ENCODE results near the gene EPHB2. TPM values are rescaled to one million over a fixed set of nuclear protein-coding genes. Genes with fewer than 3 reads are reported as not detected.

Gene EPHB2
- total RNA-seq, 1 experiment from 2014 or later: 4.3 TPM

- H3K36me3 ChIP-seq: no peaks in the 10 kb centered on the region
- no peaks in the 10 kb centered on the region for H3K27me3 ChIP-seq (replicated peaks)
- no peak overlapping the region for H3K4me3 ChIP-seq
- no peak for DNase-seq (ENCODE audit: low read depth in 1 of 2, low spot score in 2 of 2)
- H3K27ac ChIP-seq: no peak overlapping the region
- no peaks in the 10 kb centered on the region for H3K4me1 ChIP-seq (replicated peaks)
- H3K9me3 ChIP-seq (replicated peaks): no peaks in the 10 kb centered on the region
Observed at GRCh38 chr1:22815421-22816066, 104.9 kb downstream of the EPHB2 start.

DNA sequence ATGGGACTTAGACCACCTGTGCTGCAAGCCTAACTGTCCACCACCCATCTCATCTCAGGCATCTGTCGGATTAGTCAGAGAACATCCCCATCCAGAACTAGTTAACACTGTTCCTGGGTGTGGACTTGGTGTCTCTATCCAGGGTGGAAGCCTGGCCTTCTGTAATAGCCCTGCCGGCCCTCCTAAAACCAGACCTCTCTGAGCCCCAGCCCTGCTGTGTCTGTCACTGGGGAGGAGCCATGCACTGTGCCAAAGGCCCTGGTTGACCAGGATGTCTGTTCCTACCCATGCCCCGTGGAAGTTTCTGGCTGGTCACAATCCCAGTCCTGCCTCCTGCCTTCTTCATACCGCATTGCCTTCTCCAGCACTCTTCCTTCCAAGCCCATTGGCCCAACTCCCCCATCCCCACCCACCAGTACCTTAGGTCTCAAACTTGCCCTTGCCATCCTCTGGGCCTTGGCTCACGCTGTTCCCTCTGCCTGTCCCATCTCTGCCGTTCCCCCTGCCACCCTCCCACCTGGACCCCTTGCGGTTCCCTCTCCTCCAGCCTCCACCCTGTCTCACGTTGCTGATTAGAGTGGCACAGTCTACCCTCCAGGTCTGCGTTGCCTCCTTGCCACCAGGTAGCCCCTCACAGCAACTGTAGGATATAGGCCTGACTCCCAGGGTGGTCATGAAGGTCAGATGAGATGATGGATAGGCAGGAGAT is 105.6 kb downstream of the EPHB2 start:
- Histone ChIP-seq H3K27ac (no peak overlapping the region), H3K27me3 (replicated peaks) (no peaks in the 10 kb centered on the region)

DNA sequence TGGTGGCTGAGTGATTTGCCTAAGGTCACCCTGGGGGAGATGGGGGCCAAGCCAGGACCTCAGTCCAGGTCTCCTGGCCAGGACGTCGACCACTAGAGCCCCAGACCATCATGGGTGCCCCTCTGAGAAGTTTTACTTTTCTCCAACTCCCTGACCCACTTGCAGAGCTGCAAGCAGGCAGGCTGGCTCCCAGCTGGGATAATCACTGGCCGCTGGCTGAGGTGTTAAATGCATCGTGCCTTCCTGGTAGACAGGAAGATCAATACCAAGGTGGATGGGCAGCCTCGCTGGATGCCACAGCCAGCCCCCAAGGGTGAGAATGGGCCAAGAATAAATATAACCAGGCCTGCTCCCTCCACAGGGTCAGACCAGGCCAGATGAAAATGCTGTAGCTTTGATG is 106.2 kb downstream of the EPHB2 start:
- no peaks in the 10 kb centered on the region for H3K27me3 ChIP-seq (replicated peaks)
- no peak overlapping the region for H3K27ac ChIP-seq
- H3K9me3 ChIP-seq (replicated peaks): no peaks in the 10 kb centered on the region
- no peak overlapping the region for H3K4me3 ChIP-seq
- no peaks in the 10 kb centered on the region for H3K4me1 ChIP-seq (replicated peaks)
- H3K36me3 ChIP-seq: no peaks in the 10 kb centered on the region
- no peak for DNase-seq (ENCODE audit: low read depth in 1 of 2, low spot score in 2 of 2)

More for the DNA sequence above, 105.6 kb downstream of the EPHB2 start:
- Histone ChIP-seq H3K36me3 (no peaks in the 10 kb centered on the region), H3K9me3 (replicated peaks) (no peaks in the 10 kb centered on the region), H3K4me3 (no peak overlapping the region), H3K4me1 (replicated peaks) (no peaks in the 10 kb centered on the region)
- no peak for DNase-seq (ENCODE audit: low read depth in 1 of 2, low spot score in 2 of 2)

DNA sequence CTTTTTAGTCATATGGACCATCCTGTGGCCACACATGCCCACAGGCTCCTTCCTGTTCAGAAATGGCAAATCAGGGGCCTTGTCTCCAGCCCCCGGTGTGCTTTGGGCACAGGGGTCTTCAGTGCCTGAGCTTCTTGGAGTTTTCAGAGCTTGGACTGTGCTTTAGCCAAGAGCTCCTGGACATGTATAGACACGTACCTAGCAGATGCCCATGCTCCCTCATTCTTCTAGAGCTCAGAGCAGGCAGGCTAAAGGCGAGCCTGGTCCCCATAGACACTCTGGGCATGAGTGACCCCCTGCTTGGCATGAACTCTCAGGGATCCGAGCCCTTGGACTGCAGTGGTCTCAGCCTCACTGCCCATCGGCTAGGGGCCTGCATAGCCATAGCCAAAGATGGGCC is 106.8 kb downstream of the EPHB2 start:
- H3K36me3 ChIP-seq: no peaks in the 10 kb centered on the region
- no peak overlapping the region for H3K4me3 ChIP-seq
- no peaks in the 10 kb centered on the region for H3K9me3 ChIP-seq (replicated peaks)
- no peaks in the 10 kb centered on the region for H3K27me3 ChIP-seq (replicated peaks)
- H3K27ac ChIP-seq: no peak overlapping the region
- DNase-seq (ENCODE audit: low read depth in 1 of 2, low spot score in 2 of 2): no peak
- H3K4me1 ChIP-seq (replicated peaks): no peaks in the 10 kb centered on the region

- Histone ChIP-seq H3K4me1 (replicated peaks) (no peaks in the 10 kb centered on the region), H3K27ac (no peak overlapping the region), H3K27me3 (replicated peaks) (no peaks in the 10 kb centered on the region), H3K36me3 (no peaks in the 10 kb centered on the region), H3K4me3 (no peak overlapping the region), H3K9me3 (replicated peaks) (no peaks in the 10 kb centered on the region)
- no peak for DNase-seq (ENCODE audit: low read depth in 1 of 2, low spot score in 2 of 2)
Observed at GRCh38 chr1:22818061-22818770, 107.6 kb downstream of the EPHB2 start.

DNA sequence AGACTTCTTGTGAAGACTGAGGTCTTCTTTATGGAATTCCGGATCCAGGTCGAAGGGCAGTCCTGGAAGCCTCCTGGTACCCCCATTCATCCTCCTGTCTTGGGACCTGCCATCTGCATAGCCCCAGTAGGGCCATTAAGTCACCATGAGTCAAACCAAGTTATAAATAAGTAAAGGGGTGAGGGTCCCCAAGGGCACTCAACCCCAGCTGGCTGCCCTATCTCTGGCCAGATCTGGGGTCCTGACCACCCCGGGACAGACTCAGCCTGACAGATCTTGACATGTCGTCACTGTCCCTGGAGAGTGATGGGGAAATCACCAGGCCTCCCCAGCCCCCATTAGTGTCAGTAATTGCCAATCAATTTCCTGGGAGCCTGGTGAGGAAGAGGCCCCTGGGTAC is 108.7 kb downstream of the EPHB2 start:
- no peak for DNase-seq (ENCODE audit: low read depth in 1 of 2, low spot score in 2 of 2)
- H3K4me1 ChIP-seq (replicated peaks): no peaks in the 10 kb centered on the region
- H3K27ac ChIP-seq: no peak overlapping the region
- H3K9me3 ChIP-seq (replicated peaks): no peaks in the 10 kb centered on the region
- H3K4me3 ChIP-seq: no peak overlapping the region
- H3K36me3 ChIP-seq: no peaks in the 10 kb centered on the region
- H3K27me3 ChIP-seq (replicated peaks): no peaks in the 10 kb centered on the region

DNA sequence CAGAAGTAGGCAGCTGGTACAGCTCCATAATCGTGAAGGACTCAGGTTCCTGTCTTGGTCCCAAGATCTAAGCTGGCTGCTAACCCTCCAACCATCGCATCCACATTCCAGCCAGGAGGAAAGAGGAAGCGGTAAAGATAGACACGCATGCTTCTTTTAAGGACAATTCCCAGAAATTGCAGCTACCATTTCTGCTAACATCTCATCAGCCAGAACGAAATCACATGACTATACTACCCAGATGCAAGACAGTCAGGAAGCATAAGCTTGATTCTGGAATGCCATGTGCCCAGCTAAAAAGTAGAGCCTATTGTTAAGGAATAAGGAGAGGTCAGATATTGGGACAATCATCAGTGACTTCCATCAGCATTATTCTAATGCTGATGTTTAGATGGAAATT is 110.4 kb downstream of the EPHB2 start:
- Histone ChIP-seq H3K4me3 (no peak overlapping the region), H3K27me3 (replicated peaks) (no peaks in the 10 kb centered on the region), H3K9me3 (replicated peaks) (no peaks in the 10 kb centered on the region), H3K36me3 (no peaks in the 10 kb centered on the region), H3K27ac (no peak overlapping the region), H3K4me1 (replicated peaks) (no peaks in the 10 kb centered on the region; the same call in 1 of the 2 replicates)
- DNase-seq (ENCODE audit: low read depth in 1 of 2, low spot score in 2 of 2): no peak

- no peaks in the 10 kb centered on the region for H3K36me3 ChIP-seq
- H3K4me1 ChIP-seq (replicated peaks): peaks cover 7% of the 10 kb centered on the region
- H3K9me3 ChIP-seq (replicated peaks): no peaks in the 10 kb centered on the region
- DNase-seq (ENCODE audit: low read depth in 1 of 2, low spot score in 2 of 2): no peak
- H3K27me3 ChIP-seq (replicated peaks): no peaks in the 10 kb centered on the region
- no peak overlapping the region for H3K27ac ChIP-seq
- no peak overlapping the region for H3K4me3 ChIP-seq
Observed at GRCh38 chr1:22822371-22822770, 111.7 kb downstream of the EPHB2 start.

DNA sequence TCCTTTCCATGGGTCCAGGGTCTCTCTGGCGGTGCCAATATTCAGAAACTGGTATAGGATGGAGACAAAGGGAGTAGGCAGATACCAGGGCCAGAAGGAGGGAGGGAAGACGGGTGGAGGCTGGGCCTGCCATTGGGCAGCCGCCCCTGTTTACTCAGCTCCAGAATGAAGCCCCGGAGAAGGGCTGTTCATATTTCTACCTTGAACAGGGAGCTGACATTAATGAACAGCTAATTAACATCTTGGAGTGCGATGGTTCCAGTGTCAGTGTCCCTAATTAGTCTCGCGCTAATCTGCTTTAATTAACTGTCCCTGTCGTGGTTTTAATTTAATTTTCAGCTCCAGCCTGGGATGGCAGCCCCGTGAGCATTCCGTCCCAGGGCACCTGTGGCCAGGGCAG is 113.8 kb downstream of the EPHB2 start:
- H3K27me3 ChIP-seq (replicated peaks): no peaks in the 10 kb centered on the region
- DNase-seq (ENCODE audit: low read depth in 1 of 2, low spot score in 2 of 2): no peak
- no peak overlapping the region for H3K4me3 ChIP-seq
- no peaks in the 10 kb centered on the region for H3K9me3 ChIP-seq (replicated peaks)
- no peaks in the 10 kb centered on the region for H3K36me3 ChIP-seq
- no peak overlapping the region for H3K27ac ChIP-seq
- H3K4me1 ChIP-seq (replicated peaks): peaks cover 7% of the 10 kb centered on the region

GRCh38 chr1:22824975-22825374 is 114.3 kb downstream of the EPHB2 start:
- Histone ChIP-seq H3K27ac (no peak overlapping the region), H3K36me3 (no peaks in the 10 kb centered on the region), H3K4me3 (no peak overlapping the region), H3K27me3 (replicated peaks) (no peaks in the 10 kb centered on the region), H3K9me3 (replicated peaks) (no peaks in the 10 kb centered on the region), H3K4me1 (replicated peaks) (peaks cover 7% of the 10 kb centered on the region)
- no peak for DNase-seq (ENCODE audit: low read depth in 1 of 2, low spot score in 2 of 2)

GRCh38 chr1:22825486-22826189 is 115.0 kb downstream of the EPHB2 start:
- Histone ChIP-seq H3K36me3 (no peaks in the 10 kb centered on the region), H3K9me3 (replicated peaks) (no peaks in the 10 kb centered on the region), H3K4me3 (no peak overlapping the region), H3K27me3 (replicated peaks) (no peaks in the 10 kb centered on the region), H3K27ac (no peak overlapping the region), H3K4me1 (replicated peaks) (peaks cover 7% of the 10 kb centered on the region)
- no peak for DNase-seq (ENCODE audit: low read depth in 1 of 2, low spot score in 2 of 2)

DNA sequence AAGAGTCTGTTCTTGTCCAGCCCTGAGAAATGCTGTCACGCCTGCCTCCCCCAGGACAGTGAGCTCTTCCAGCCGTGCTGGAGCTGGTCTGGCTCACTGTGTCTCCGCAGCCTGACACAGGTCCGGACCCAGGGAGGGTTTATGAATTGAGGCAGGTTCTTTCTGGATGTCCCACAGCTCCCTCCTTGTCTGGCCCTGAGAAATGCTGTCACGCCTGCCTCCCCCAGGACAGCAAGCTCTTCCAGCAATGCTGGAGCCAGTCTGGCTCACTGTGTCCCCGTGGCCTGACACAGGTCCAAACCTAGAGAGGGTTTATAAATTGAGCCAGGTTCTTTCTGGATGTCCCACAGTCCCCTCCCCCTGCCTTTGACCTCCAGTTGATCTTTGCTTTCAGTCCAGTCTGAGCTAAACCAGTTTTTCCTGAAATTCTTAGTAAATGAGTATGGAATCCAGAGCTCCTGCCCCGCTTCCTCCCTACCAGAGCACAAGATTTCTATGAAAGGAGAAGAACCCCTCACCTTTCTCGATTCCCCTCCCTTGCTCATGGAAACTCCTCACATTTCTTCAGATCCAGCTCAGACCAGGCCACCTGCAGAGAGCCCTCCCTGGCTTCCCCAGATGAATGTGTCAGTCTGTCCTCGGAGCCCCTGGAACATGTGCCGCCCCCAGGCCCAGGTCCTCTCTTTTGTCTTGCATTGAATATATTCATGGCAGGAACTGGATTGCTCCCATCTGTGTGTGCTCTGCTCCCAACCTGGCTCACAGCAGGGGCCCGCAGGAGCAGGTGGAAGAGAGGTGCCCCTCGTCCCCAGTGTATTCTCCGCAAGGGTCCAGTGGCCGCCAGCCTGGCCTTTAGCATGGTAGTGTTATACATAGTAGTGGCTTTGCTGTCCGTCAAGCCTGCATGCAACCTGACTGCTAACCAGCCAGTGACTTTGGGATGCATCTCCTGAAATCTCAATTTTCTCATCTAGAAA is 116.3 kb downstream of the EPHB2 start:
- Histone ChIP-seq H3K27ac (no peak overlapping the region), H3K4me1 (replicated peaks) (peaks cover 13% of the 10 kb centered on the region)
- DNase-seq (ENCODE audit: low read depth in 1 of 2, low spot score in 2 of 2): no peak

More for the DNA sequence above, 116.3 kb downstream of the EPHB2 start:
- Histone ChIP-seq H3K27me3 (replicated peaks) (no peaks in the 10 kb centered on the region), H3K9me3 (replicated peaks) (no peaks in the 10 kb centered on the region), H3K36me3 (no peaks in the 10 kb centered on the region), H3K4me3 (no peak overlapping the region)
